IMR-90 (cell line): ENCODE results near the gene SSU72. TPM values are rescaled to one million over a fixed set of nuclear protein-coding genes. Genes with fewer than 3 reads are reported as not detected.

Experiments
- ATAC-seq: fragments of 200-7000 bp; cut with Tn5 transposase; 2 replicates; pipeline ENCODE4 v1.9.1; 2020; ENCODE audit warnings: low read depth, mild to moderate bottlenecking, moderate library complexity
- BruUV-seq: library from RNA; stranded (reverse); fragments of 400-500 nt; replicated peaks from 2 replicates; lab custom pipeline; 2021; lab: Mats Ljungman, UMichigan
- CTCF ChIA-PET: fragments of 300-600 bp; formaldehyde crosslinking; extraction: SDS; loops from one replicate; lab custom pipeline; 2021; ENCODE audit warnings: antibody characterized with exemption; lab: Yijun Ruan, JAX
- POLR2A ChIA-PET: fragments of 300-600 bp; sonication (Branson Sonifier 250); formaldehyde crosslinking; loops from one replicate; lab custom pipeline; 2022; ENCODE audit warnings: antibody characterized with exemption; ENCODE audit not compliant: unreplicated experiment; lab: Charles Lee
- DNase-seq: peaks from one replicate; pipeline ENCODE4 v3.0.0; 2013
- H2AFZ ChIP-seq: replicated peaks from 2 replicates; pipeline ENCODE3; 2013; ENCODE audit warnings: low read length, mild to moderate bottlenecking; ENCODE audit not compliant: poor library complexity
- H2AK5ac ChIP-seq: 2 replicates; pipeline ENCODE4 v1.6.1; 2013; ENCODE audit warnings: low read depth, low read length, inconsistent platforms
- H2AK9ac ChIP-seq: replicated peaks from 2 replicates; pipeline ENCODE3; 2013; ENCODE audit warnings: mild to moderate bottlenecking, low read depth, low read length, moderate library complexity; ENCODE audit not compliant: poor library complexity
- H2BK120ac ChIP-seq: 2 replicates; pipeline ENCODE4 v1.6.1; 2013; ENCODE audit warnings: low read depth, low read length, inconsistent platforms
- H2BK15ac ChIP-seq: 3 replicates; pipeline ENCODE4 v1.6.1; 2013; ENCODE audit warnings: low read depth, low read length, inconsistent platforms
- H2BK20ac ChIP-seq: 2 replicates; pipeline ENCODE4 v1.6.1; 2013; ENCODE audit warnings: low read depth, mild to moderate bottlenecking, inconsistent platforms, low read length, moderate library complexity
- H2BK5ac ChIP-seq: 2 replicates; pipeline ENCODE4 v1.6.1; 2013; ENCODE audit warnings: mild to moderate bottlenecking, low read depth, low read length, inconsistent platforms; ENCODE audit not compliant: poor library complexity, severe bottlenecking
- H3K14ac ChIP-seq: replicated peaks from 2 replicates; pipeline ENCODE4 v1.6.1; 2013; ENCODE audit warnings: low read depth, low read length, inconsistent platforms
- H3K18ac ChIP-seq: 2 replicates; pipeline ENCODE4 v1.6.1; 2013; ENCODE audit warnings: low read depth, low read length, control low read depth
- H3K23ac ChIP-seq: 2 replicates; pipeline ENCODE4 v1.6.1; 2013; ENCODE audit warnings: low read depth, low read length, inconsistent platforms
- H3K27ac ChIP-seq: 2 replicates; pipeline ENCODE4 v1.5.1; 2013; ENCODE audit warnings: mild to moderate bottlenecking, control low read depth, low read length; ENCODE audit not compliant: insufficient read depth
- H3K27me3 ChIP-seq: 2 replicates; pipeline ENCODE4 v1.6.1; 2013; ENCODE audit warnings: low read length; ENCODE audit not compliant: control insufficient read depth, insufficient read depth
- H3K36me3 ChIP-seq: 2 replicates; pipeline ENCODE4 v1.6.1; 2013; ENCODE audit warnings: low read length, mixed read lengths; ENCODE audit not compliant: control insufficient read depth, insufficient read depth
- H3K4ac ChIP-seq: 2 replicates; pipeline ENCODE4 v1.6.1; 2013; ENCODE audit warnings: low read depth, low read length, inconsistent platforms
- H3K4me1 ChIP-seq: 2 replicates; pipeline ENCODE4 v1.6.1; 2013; ENCODE audit warnings: low read length, mixed read lengths; ENCODE audit not compliant: control insufficient read depth, insufficient read depth
- H3K4me2 ChIP-seq: 2 replicates; pipeline ENCODE4 v1.6.1; 2013; ENCODE audit warnings: low read depth, mild to moderate bottlenecking, control low read depth, low read length, moderate library complexity
- H3K4me3 ChIP-seq: 2 replicates; pipeline ENCODE4 v1.5.1; 2013; ENCODE audit warnings: low read depth, mild to moderate bottlenecking, control low read depth, low read length, moderate library complexity; ENCODE audit not compliant: insufficient read depth
- H3K56ac ChIP-seq: 2 replicates; pipeline ENCODE4 v1.6.1; 2013; ENCODE audit warnings: low read length, inconsistent platforms; ENCODE audit not compliant: insufficient read depth; ENCODE audit errors: extremely low read depth
- H3K79me1 ChIP-seq, 2 experiments: 2 replicates each; pipeline ENCODE4 v1.6.1; 2013; ENCODE audit warnings: low read length in 2 of 2, inconsistent platforms in 1 of 2, low read depth in 1 of 2
- H3K9ac ChIP-seq: 2 replicates; pipeline ENCODE4 v1.6.1; 2013; ENCODE audit warnings: low read depth, low read length, control low read depth
- H3K9me1 ChIP-seq: 2 replicates; pipeline ENCODE4 v1.6.1; 2013; ENCODE audit warnings: low read length, inconsistent platforms; ENCODE audit not compliant: insufficient read depth
- H3K9me3 ChIP-seq: 2 replicates; pipeline ENCODE4 v1.6.1; 2013; ENCODE audit warnings: low read length; ENCODE audit not compliant: control insufficient read depth, insufficient read depth
- H4K20me1 ChIP-seq: 2 replicates; pipeline ENCODE4 v1.6.1; 2013; ENCODE audit warnings: low read length, inconsistent platforms; ENCODE audit not compliant: insufficient read depth
- H4K5ac ChIP-seq: 2 replicates; pipeline ENCODE4 v1.6.1; 2013; ENCODE audit warnings: mild to moderate bottlenecking, low read depth, low read length, control low read depth
- H4K8ac ChIP-seq, 2 experiments: 2 replicates each; pipeline ENCODE4 v1.6.1; 2013; ENCODE audit warnings: low read depth in 2 of 2, low read length in 2 of 2, control low read depth in 1 of 2, inconsistent platforms in 1 of 2
- H4K91ac ChIP-seq: 2 replicates; pipeline ENCODE4 v1.6.1; 2013; ENCODE audit warnings: low read depth, low read length, inconsistent platforms; ENCODE audit not compliant: insufficient read depth
- BHLHE40 ChIP-seq: fragments of 150-350 bp; IDR thresholded peaks from 2 replicates; pipeline ENCODE4 v1.6.1; 2016; ENCODE audit warnings: mild to moderate bottlenecking, low read depth, low read length
- CHD1 ChIP-seq: IDR thresholded peaks from 2 replicates; pipeline ENCODE4 v1.6.1; 2012; ENCODE audit warnings: low read depth, low read length, improper control_type of control experiment
- MAFK ChIP-seq: IDR thresholded peaks from 2 replicates; pipeline ENCODE4 v1.6.1; 2012; ENCODE audit warnings: low read depth, low read length, improper control_type of control experiment
- POLR2A ChIP-seq: IDR thresholded peaks from 2 replicates; pipeline ENCODE4 v1.6.1; 2012; ENCODE audit warnings: mild to moderate bottlenecking, low read depth, low read length
- RAD21 ChIP-seq: IDR thresholded peaks from 2 replicates; pipeline ENCODE4 v1.6.1; 2012; ENCODE audit warnings: low read length, improper control_type of control experiment
- USF2 ChIP-seq: fragments of 150-350 bp; IDR thresholded peaks from 2 replicates; pipeline ENCODE4 v1.6.1; 2017; ENCODE audit warnings: mild to moderate bottlenecking, antibody characterized with exemption, low read length, low read depth
- WGBS, 2 experiments: methylation state at CpG; one replicate each; pipeline versions ENCODE4 v1.1.5 to v1.1.7; 2013; ENCODE audit warnings: missing lambda C conversion rate in 2 of 2; ENCODE audit not compliant: insufficient read length in 1 of 2; ENCODE audit errors: extremely low coverage in 2 of 2; 5-methylcytosine and 5-hydroxymethylcytosine counted together
- dilution Hi-C: fragments of 300-500 bp; cut with HindIII; formaldehyde crosslinking; loops from one replicate; pipeline ENCODE4 v1.14.3; 2018; ENCODE audit warnings: low sequenced_read_pairs; ENCODE audit not compliant: unreplicated experiment
- in situ Hi-C: fragments of 300-500 bp; cut with MboI; formaldehyde crosslinking; loops from 3 replicates; pipeline ENCODE4 v1.14.3; 2019; ENCODE audit warnings: low sequenced_read_pairs, inconsistent platforms, mixed read lengths
- intact Hi-C: fragments of 100-400 bp; cut with micrococcal nuclease; formaldehyde crosslinking; loops from 2 replicates; pipeline ENCODE4 v1.10.0; 2022
- polyA plus RNA-seq, 3 experiments: library from polyadenylated mRNA; depleted of rRNA; stranded (reverse); fragments of >200 nt; gene quantifications; 2 replicates each; pipeline ENCODE4 v1.2.3, GENCODE V29; 2012; ENCODE audit warnings: low replicate concordance in 1 of 3
- total RNA-seq: library from RNA; depleted of rRNA; stranded (reverse); fragments of >200 nt; gene quantifications from 2 replicates; pipeline ENCODE4 v1.2.3, GENCODE V29; 2012

Gene SSU72
- total and polyA plus RNA-seq, 2 of the 4 experiments (the other 2 are of a cell fraction) = 33.7 to 88.4 TPM

DNA sequence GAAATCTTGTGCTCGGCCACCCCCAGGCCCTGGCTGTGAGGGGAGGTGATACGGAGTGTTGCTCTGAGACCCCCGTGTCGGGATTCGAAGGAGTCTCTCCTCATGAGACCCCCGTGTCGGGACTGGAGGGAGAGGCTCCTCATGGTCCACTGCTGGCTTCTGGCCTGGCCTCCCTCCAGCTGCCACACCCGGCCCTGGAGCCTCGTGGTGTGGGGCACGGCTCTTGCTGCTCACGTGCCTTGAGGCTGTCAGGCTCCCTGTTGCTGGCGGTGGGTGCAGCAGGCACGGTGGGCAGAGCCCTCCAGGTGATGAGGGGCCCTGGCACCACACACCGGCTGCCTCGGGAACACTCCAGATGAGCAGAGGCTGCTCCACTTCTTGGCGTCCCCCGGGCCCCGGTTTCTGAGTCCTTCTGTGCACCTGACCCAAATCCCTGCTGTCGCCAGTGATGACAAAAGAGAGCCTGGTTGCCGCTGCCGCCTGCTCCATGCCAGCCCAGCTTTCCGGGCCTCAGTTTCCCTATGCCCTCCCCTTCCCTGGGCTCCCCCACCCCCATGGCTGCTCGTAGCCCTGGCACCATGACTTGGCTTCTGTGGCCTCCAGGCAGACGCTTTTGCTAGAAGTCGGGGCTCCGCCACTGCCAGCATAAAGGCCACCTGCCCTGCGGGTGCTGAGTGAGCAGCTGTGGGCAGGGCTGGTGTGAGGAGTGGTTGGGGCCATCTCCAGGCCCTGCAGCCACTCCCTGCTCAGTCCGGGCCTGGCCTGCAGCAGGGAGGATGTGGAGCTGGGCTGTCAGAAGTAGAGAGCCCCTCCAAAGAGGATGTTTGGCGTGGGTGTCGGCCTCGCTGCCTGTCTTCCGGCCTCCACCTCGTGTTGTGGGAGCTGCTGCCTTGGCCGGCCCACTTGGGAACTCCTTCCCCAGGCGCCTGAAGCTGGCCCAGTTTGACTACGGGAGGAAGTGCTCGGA is 46.1 kb downstream of the SSU72 start:
- H3K14ac ChIP-seq = no peak overlapping the region
- H3K9ac ChIP-seq = no peak overlapping the region
- 92% methylated on average over 16 of the region's 37 CpGs; no CpG with 5 or more reads in 1 of the 2 experiments for WGBS, 2 experiments
- no peaks in the 10 kb centered on the region for H3K9me1 ChIP-seq
- no peak overlapping the region for H2BK5ac ChIP-seq
- no peak overlapping the region for H3K4ac ChIP-seq
- no peak overlapping the region for H3K4me2 ChIP-seq
- dilution Hi-C loops = no loop called here
- no peak overlapping the region for H4K8ac ChIP-seq
- BruUV-seq = no TSS peak
- no peak overlapping the region for H4K91ac ChIP-seq
- peaks cover 0 to 6% of the 10 kb centered on the region in 2 experiments; a peak in 2 of 4 replicates for H3K79me1 ChIP-seq
- H3K27me3 ChIP-seq = no peaks in the 10 kb centered on the region
- no peak for ATAC-seq
- no peak overlapping the region for H3K56ac ChIP-seq
- H3K27ac ChIP-seq = no peak overlapping the region
- no peak overlapping the region for H2BK15ac ChIP-seq
- no peak overlapping the region for H3K18ac ChIP-seq
- no peaks in the 10 kb centered on the region for H3K4me1 ChIP-seq
- no peak overlapping the region for H2AFZ ChIP-seq
- no peak overlapping the region for H3K4me3 ChIP-seq
- H2BK20ac ChIP-seq = no peak overlapping the region
- H3K9me3 ChIP-seq = peaks cover 6% of the 10 kb centered on the region
- no peak overlapping the region for H2AK9ac ChIP-seq
- intact Hi-C loops = no loop called here
- H4K5ac ChIP-seq = no peak overlapping the region
- H4K20me1 ChIP-seq = peaks cover 3% of the 10 kb centered on the region; the same call in 1 of the 2 replicates
- CTCF ChIA-PET = interaction anchor here (0.7 kb wide), 1 partner anchor 11 kb away, joined by 3 read pairs; no protein-coding TSS in a partner anchor
- no peak overlapping the region for H2BK120ac ChIP-seq
- no peak for DNase-seq
- H3K23ac ChIP-seq = no peak overlapping the region
- TF ChIP-seq RAD21 (no peak), BHLHE40 (no peak), CHD1 (no peak), USF2 (no peak), POLR2A (no peak), MAFK (no peak)
- H3K36me3 ChIP-seq = peaks cover 40% of the 10 kb centered on the region
- H2AK5ac ChIP-seq = no peak overlapping the region
- POLR2A ChIA-PET = no interaction called here
- in situ Hi-C loops = no loop called here
